Measurements from ENCODE around the gene SPAG9. TPM values are rescaled to one million over a fixed set of nuclear protein-coding genes. Genes with fewer than 3 reads are reported as not detected.

SPAG9 gene
- total RNA-seq, 4 donors from 2014 or later: 85.2 to 110 (median 94.3) TPM

- H3K4me3 ChIP-seq: no peak overlapping the region
- ATAC-seq: no peak
- WGBS, 2 donors (ENCODE audit: low coverage in 1 of 2): 33 to 40% methylated on average over 1 to 2 of the region's 21 CpGs
- TF ChIP-seq POLR2A (IDR thresholded peaks at IDR 0.05) (no peak), EP300 (IDR thresholded peaks at IDR 0.05) (no peak), POLR2AphosphoS5 (IDR thresholded peaks at IDR 0.05) (no peak), CTCF (IDR thresholded peaks at IDR 0.05) (no peak)
- peaks cover 0 to 68% (median 26%) of the 10 kb centered on the region in 3 donors for H3K4me1 ChIP-seq
- H3K27ac ChIP-seq: peak overlapping the region; percentile 32 to 92 (median 86)
- no peaks in the 10 kb centered on the region for H3K9me3 ChIP-seq
- H3K36me3 ChIP-seq: no peaks in the 10 kb centered on the region
- H3K27me3 ChIP-seq: no peaks in the 10 kb centered on the region
Observed at GRCh38 chr17:50949128-50949988, 171.3 kb downstream of the SPAG9 start.

- Histone ChIP-seq H3K27me3 (no peaks in the 10 kb centered on the region), H3K36me3 (no peaks in the 10 kb centered on the region), H3K27ac (peak overlapping the region in 3 of 4 donors; percentile 85 to 92 (median 88)), H3K4me3 (no peak overlapping the region), H3K4me1 (peaks cover 0 to 68% (median 29%) of the 10 kb centered on the region in 3 donors), H3K9me3 (no peaks in the 10 kb centered on the region)
- no peak for ATAC-seq
- TF ChIP-seq POLR2AphosphoS5 (IDR thresholded peaks at IDR 0.05): no peak
- no peak for TF ChIP-seq EP300 (IDR thresholded peaks at IDR 0.05)
- TF ChIP-seq POLR2A (IDR thresholded peaks at IDR 0.05): no peak
- no peak for TF ChIP-seq CTCF (IDR thresholded peaks at IDR 0.05)
- WGBS, 2 donors (ENCODE audit: low coverage in 1 of 2): 85 to 88% methylated on average over 7 to 13 of the region's 13 CpGs
Observed at GRCh38 chr17:50948711-50949110, 172.0 kb downstream of the SPAG9 start.

GRCh38 chr17:50947782-50948543 is 172.7 kb downstream of the SPAG9 start:
- Histone ChIP-seq H3K4me3 (no peak overlapping the region), H3K9me3 (no peaks in the 10 kb centered on the region), H3K4me1 (peaks cover 0 to 73% (median 31%) of the 10 kb centered on the region in 3 donors), H3K27me3 (no peaks in the 10 kb centered on the region), H3K27ac (peak overlapping the region in 3 of 4 donors; percentile 85 to 92 (median 88)), H3K36me3 (no peaks in the 10 kb centered on the region)
- TF ChIP-seq CTCF (IDR thresholded peaks at IDR 0.05) (no peak), POLR2A (IDR thresholded peaks at IDR 0.05) (no peak), EP300 (IDR thresholded peaks at IDR 0.05) (no peak), POLR2AphosphoS5 (IDR thresholded peaks at IDR 0.05) (no peak)
- no peak for ATAC-seq
- WGBS, 2 donors (ENCODE audit: low coverage in 1 of 2): 31 to 70% methylated on average over 4 to 7 of the region's 15 CpGs

- 92% methylated on average over 4 of the region's 19 CpGs; no CpG with 5 or more reads in 1 of the 2 donors for WGBS, 2 donors (ENCODE audit: low coverage in 1 of 2)
- Histone ChIP-seq H3K36me3 (no peaks in the 10 kb centered on the region), H3K4me1 (peaks cover 0 to 73% (median 31%) of the 10 kb centered on the region in 3 donors), H3K27me3 (no peaks in the 10 kb centered on the region), H3K4me3 (no peak overlapping the region), H3K9me3 (no peaks in the 10 kb centered on the region), H3K27ac (peak overlapping the region in 3 of 4 donors; percentile 85 to 92 (median 88))
- TF ChIP-seq CTCF (IDR thresholded peaks at IDR 0.05) (no peak), EP300 (IDR thresholded peaks at IDR 0.05) (no peak), POLR2AphosphoS5 (IDR thresholded peaks at IDR 0.05) (no peak), POLR2A (IDR thresholded peaks at IDR 0.05) (no peak)
- no peak for ATAC-seq
Observed at GRCh38 chr17:50946891-50947781, 173.5 kb downstream of the SPAG9 start.
